Measurements from ENCODE around the gene WWOX.

The WWOX gene

GRCh38 chr16:79177018-79177417, 1077.6 kb downstream of the WWOX start:
- Histone ChIP-seq H3K4me1 (no peaks in the 10 kb centered on the region), H3K36me3 (no peaks in the 10 kb centered on the region), H3K27me3 (no peaks in the 10 kb centered on the region), H3K9me3 (peaks cover 0 to 11% (median 9%) of the 10 kb centered on the region in 3 donors), H3K4me3 (no peak overlapping the region), H3K27ac (no peak overlapping the region)
- DNase-seq = no peak
- no peak for TF ChIP-seq CTCF (IDR thresholded peaks at IDR 0.05)
- intact Hi-C loops (cut with DNase I; ENCODE audit: low total_unique reads) = no loop called here

DNA sequence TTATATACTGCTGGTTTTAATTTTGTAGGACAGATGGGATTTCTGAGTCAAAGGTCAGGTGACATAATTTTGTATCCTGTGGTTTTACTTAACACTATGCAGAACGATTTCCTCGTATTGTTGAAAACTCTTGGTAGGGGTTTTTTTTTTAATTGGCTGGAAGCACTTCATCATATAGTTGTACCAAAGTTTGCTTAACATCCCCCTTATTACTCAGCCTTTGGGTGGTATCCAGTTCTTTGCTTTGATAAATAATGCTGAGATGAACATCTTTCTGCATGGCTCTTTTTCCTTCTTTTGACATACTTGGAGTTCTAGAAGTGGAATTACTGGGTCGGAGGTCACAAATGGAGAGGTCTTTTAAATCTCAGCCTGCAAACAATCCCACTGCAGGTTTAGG, 1082.0 kb downstream of the WWOX start:
- intact Hi-C loops (cut with DNase I; ENCODE audit: low total_unique reads) = no loop called here

GRCh38 chr16:79182616-79183015, 1083.2 kb downstream of the WWOX start:
- no peak for DNase-seq
- Histone ChIP-seq H3K9me3 (peaks cover 0 to 11% (median 2%) of the 10 kb centered on the region in 3 donors), H3K4me1 (peaks cover 0 to 4% (median 0%) of the 10 kb centered on the region in 4 donors), H3K27ac (peak overlapping the region in 1 of 2 donors; percentile 3), H3K27me3 (no peaks in the 10 kb centered on the region), H3K4me3 (no peak overlapping the region), H3K36me3 (no peaks in the 10 kb centered on the region)
- intact Hi-C loops (cut with DNase I; ENCODE audit: low total_unique reads) = no loop called here
- TF ChIP-seq CTCF (IDR thresholded peaks at IDR 0.05) = no peak

More for the DNA sequence above, 1082.0 kb downstream of the WWOX start:
- no peak overlapping the region for H3K4me3 ChIP-seq
- no peak overlapping the region for H3K27ac ChIP-seq
- H3K4me1 ChIP-seq = peaks cover 0 to 4% (median 0%) of the 10 kb centered on the region in 4 donors
- H3K27me3 ChIP-seq = no peaks in the 10 kb centered on the region
- peaks cover 0 to 11% (median 2%) of the 10 kb centered on the region in 3 donors for H3K9me3 ChIP-seq
- no peaks in the 10 kb centered on the region for H3K36me3 ChIP-seq
- no peak for TF ChIP-seq CTCF (IDR thresholded peaks at IDR 0.05)
- no peak for DNase-seq

GRCh38 chr16:79183571-79183970, 1084.1 kb downstream of the WWOX start:
- no peaks in the 10 kb centered on the region for H3K27me3 ChIP-seq

GRCh38 chr16:79184464-79185030, 1085.1 kb downstream of the WWOX start:
- no peak for DNase-seq
- TF ChIP-seq CTCF (IDR thresholded peaks at IDR 0.05) = no peak
- Histone ChIP-seq H3K27me3 (no peaks in the 10 kb centered on the region), H3K4me1 (peaks cover 0 to 4% (median 0%) of the 10 kb centered on the region in 4 donors), H3K9me3 (peaks cover 0 to 7% (median 2%) of the 10 kb centered on the region in 3 donors), H3K27ac (no peak overlapping the region), H3K36me3 (no peaks in the 10 kb centered on the region), H3K4me3 (no peak overlapping the region)
- intact Hi-C loops (cut with DNase I; ENCODE audit: low total_unique reads) = no loop called here

More at GRCh38 chr16:79183571-79183970, 1084.1 kb downstream of the WWOX start:
- Histone ChIP-seq H3K4me1 (peaks cover 0 to 4% (median 0%) of the 10 kb centered on the region in 4 donors), H3K36me3 (no peaks in the 10 kb centered on the region), H3K27ac (no peak overlapping the region), H3K4me3 (no peak overlapping the region), H3K9me3 (peaks cover 0 to 11% (median 2%) of the 10 kb centered on the region in 3 donors)
- intact Hi-C loops (cut with DNase I; ENCODE audit: low total_unique reads) = no loop called here
- TF ChIP-seq CTCF (IDR thresholded peaks at IDR 0.05) = no peak
- no peak for DNase-seq

All from tibial artery (tissue), 4 donors.